Dermis blood vessel endothelial cell (primary cell): ENCODE results near the gene DDX4. TPM values are rescaled to one million over a fixed set of nuclear protein-coding genes. Genes with fewer than 3 reads are reported as not detected.
"Not testable (repeated sequence)": the region's sequence is repeated elsewhere in the genome, so short reads cannot be mapped to it uniquely, and the experiment has no call there.

Experiments used
- DNase-seq: peaks from one replicate; pipeline ENCODE4 v3.0.0; 2010
- total RNA-seq: library from RNA; depleted of rRNA; stranded (reverse); fragments of >200 nt; gene quantifications from 2 replicates; pipeline ENCODE4 v1.2.3, GENCODE V29; 2014

Gene DDX4
- total RNA-seq, 1 donor from 2014 or later = 0.17 TPM

GRCh38 chr5:55731848-55732247 lies 6.0 kb upstream of the DDX4 start:
- DNase-seq = no peak

DNA sequence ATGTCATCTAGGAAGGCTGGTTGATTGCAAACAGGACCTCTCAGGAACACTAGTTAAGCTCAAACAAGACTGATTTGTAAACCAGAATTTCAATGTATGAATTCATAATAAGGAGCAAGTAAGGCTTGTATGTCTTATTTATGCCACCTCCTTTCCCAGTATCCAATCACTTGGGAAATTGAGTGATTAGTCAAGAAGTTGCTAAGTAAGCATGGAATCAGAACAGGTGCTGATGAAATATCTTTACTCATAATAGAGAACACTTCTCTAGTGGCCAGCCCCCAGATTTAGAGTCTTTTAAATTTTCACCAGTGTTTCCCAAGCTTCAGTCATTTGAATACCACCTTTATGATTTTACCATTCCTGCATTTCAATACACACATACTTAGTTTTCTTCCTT lies 5.3 kb upstream of the DDX4 start:
- DNase-seq = no peak

DNA sequence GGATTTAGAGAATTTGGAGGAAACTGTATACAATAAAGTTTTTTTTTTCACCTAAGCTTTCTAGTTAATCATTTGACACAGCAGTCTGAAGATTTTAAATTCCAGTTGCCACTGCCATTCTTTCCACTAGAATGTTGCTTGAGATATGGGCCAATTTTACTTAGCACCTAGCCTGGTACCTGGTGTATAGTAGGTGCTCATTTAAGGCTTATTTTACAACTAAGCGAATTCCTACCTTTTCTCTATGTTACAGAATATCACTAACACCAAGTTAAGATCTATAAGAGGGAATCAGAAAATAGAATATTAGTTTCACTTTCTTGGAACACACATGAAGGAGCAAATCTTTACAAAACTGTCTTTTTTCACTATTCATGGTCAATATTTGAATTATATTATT lies 3.2 kb upstream of the DDX4 start:
- DNase-seq = no peak

DNA sequence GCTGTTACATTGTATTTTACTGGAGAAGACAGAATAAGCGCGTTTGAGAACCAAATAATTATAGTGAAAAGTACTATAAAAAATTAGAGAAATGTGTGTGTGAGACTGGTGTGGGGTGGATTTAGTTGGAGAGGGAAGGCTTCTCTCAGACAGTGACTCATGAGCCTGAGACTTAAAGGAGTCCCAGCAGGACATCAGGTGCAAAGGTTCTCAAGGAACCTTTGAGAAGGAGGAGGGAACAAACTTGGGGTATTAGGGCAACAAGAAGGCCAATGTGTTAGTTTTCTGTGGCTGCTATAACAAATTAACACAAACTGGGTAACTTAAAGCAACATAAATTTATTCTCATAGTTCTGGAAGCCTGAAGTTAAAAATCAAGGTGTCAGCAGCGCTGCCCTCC lies 4.9 kb downstream of the DDX4 start:
- no peak for DNase-seq

- DNase-seq = no peak
Measured at GRCh38 chr5:55747778-55748318, 10.0 kb downstream of the DDX4 start.

DNA sequence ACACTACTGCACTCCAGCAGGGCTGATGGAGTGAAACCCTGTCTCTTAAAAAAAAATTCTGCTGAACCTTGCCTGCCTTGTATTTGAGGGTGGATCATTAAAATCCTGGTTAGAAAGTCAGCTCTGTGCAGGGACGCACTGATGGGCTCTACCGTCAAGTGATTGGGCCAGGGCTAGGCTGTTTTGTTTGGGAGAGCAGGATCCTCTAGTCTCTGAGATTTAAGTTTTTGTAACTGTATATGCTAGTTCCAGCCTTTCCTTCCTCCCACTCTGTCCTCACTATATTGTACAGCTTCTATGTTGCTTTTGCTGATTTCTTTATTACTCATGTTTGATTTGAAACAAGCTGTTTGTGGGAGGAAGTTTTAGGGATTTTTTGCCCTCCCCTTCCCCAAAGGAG lies 11.5 kb downstream of the DDX4 start:
- DNase-seq = no peak

DNA sequence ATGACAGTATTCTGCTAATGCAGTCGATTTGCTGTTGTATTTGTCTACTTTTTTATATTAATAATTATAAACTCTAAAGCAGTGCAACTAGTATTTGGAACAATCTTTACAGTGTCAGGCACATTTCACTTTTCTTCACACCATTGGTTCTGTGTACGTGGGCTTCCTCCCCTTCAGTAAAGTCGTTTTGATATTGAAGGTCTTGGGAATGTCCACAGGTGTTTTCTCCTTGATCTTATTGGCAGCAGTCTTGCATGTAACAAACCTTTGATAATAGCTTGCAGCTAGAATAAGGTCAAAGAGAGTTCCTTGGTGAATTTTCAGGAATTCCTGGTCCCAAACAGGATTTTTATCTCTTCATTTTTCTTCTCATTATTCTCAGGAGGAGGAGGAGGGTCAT lies 12.2 kb downstream of the DDX4 start:
- no peak for DNase-seq

GRCh38 chr5:55750499-55750898 lies 12.6 kb downstream of the DDX4 start:
- DNase-seq = no peak

GRCh38 chr5:55758231-55758630 lies 20.4 kb downstream of the DDX4 start:
- no peak for DNase-seq

DNA sequence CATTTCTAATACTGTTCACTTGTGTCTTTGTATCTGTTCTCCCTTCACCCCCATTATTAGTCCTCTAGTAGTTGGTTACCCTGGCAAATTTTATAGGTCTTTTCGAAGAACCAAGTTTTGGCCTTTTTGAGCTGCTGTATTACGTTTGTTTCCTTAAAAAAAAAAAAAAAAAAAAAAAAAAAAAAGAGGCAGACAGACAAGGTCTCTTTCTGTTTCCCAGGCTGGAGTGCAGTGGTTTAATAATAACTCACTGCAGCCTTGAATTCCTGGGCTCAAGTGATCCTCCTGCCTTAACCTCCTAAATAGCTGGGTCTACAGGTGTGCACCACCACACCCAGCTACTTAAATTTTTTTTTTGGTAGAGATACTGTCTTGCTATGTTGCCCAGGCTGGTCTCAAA lies 20.9 kb downstream of the DDX4 start:
- no peak for DNase-seq

- not testable (repeated sequence) for DNase-seq
Measured at GRCh38 chr5:55761721-55762120, 23.9 kb downstream of the DDX4 start.

GRCh38 chr5:55763746-55764420 lies 26.0 kb downstream of the DDX4 start:
- no peak for DNase-seq

- no peak for DNase-seq
Measured at GRCh38 chr5:55768279-55768678, 30.4 kb downstream of the DDX4 start.

GRCh38 chr5:55771175-55771655 lies 33.4 kb downstream of the DDX4 start:
- no peak for DNase-seq

GRCh38 chr5:55773057-55773456 lies 35.2 kb downstream of the DDX4 start:
- DNase-seq = no peak

- DNase-seq = no peak
Measured at GRCh38 chr5:55777332-55777731, 39.5 kb downstream of the DDX4 start.

GRCh38 chr5:55800924-55801323 lies 63.1 kb downstream of the DDX4 start:
- DNase-seq = no peak

DNA sequence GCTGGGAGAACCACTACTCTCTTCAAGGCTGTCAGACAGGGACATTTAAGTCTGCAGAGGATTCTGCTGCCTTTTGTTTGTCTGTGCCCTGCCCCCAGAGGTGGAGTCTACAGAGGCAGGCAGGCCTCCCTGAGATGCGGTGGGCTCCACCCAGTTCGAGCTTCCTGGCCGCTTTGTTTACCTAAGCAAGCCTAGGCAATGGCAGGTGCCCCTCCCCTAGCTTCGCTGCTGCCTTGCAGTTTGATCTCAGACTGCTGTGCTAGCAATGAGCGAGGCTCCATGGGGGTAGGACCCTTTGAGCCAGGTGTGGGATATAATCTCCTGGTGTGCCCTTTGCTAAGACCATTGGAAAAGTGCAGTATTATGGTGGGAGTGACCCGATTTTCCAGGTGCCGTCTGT lies 71.0 kb downstream of the DDX4 start:
- not testable (repeated sequence) for DNase-seq

DNA sequence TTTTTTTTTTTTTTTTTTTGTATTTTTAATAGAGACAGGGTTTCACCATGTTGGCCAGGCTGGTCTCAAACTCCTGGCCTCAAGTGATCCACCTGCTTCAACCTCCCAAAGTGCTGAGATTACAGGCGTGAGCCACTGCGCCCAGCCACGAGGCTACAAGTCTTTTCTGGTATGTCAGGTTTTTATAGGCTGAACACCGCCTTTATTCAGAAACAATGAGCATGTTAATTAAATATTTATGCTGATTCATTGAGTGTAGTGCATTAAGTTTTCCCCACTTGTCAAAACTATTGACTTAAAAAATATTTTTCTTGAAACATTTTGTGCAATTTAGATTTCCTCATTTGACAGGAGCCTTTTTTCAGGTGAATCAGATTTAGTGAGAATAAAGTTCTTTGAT lies 78.1 kb downstream of the DDX4 start:
- DNase-seq = not testable (repeated sequence)

DNA sequence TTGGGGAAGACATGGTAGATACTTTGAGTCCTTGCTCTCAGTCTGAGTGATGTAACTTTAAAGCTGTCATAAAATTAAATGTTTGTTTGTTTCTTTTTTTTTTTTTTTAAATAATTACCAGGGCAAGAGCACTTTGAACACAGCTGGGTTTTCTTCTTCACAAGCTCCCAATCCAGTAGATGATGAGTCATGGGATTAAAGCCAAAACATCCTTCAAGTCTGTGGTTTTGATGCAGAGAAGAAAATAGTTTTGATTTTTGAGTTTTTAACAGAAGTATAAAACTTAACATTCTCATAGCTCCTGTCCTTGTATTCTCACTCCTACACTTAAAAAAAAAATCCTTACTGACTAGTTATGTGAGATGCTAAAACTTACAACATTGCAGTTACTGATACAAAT lies 78.5 kb downstream of the DDX4 start:
- peak; percentile 7 for DNase-seq

DNA sequence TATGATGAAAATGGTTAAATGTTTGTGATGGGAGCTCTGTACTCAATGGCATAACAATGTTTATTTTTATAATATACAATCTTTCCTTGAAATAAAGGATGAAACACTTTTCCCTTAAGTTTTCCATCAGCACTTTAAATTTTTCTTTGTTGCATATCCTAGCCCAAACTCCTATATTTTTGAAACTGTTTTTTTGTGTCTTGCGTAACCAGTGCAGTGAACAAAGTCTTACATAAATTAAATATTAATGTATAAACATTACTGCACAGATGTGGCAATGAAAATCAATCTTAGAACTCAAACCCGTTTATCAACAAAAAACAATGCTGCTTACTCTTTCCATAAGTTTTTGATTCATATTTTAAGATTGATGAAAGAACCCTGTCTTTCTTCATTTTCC lies 79.2 kb downstream of the DDX4 start:
- no peak for DNase-seq

- DNase-seq = no peak
Measured at GRCh38 chr5:55820488-55820887, 82.6 kb downstream of the DDX4 start.

- peak; percentile 23 for DNase-seq
Measured at GRCh38 chr5:55821731-55822512, 84.1 kb downstream of the DDX4 start.
